GM19099 (cell line): ENCODE results near the gene EXOG.

Experiments used
- POLR2A ChIP-seq: IDR thresholded peaks from 3 replicates; pipeline ENCODE4 v1.6.1; 2011; ENCODE audit warnings: low read depth; ENCODE audit not compliant: insufficient read length; ENCODE audit errors: extremely low read depth

Gene EXOG

DNA sequence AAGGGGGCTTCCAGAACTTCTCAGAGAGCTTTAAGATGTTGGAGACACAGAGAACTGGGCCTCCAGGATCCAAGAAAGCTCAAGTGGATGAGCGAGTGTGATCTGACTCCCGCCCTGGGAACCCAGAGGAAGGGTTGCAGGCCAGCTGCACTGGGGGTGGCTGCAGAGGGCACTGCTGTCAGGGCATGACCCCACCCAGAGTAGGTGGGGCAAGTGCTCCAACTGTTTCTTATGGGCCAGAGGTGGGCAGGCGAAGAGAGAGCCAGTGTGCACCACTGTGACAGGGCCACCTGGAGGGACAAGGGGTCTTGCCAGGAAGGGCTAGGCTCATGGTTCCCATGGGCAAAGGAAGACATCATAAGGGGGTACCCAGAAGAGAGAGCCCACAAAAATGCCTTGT is 48.8 kb downstream of the EXOG start:
- TF ChIP-seq POLR2A, result no peak

DNA sequence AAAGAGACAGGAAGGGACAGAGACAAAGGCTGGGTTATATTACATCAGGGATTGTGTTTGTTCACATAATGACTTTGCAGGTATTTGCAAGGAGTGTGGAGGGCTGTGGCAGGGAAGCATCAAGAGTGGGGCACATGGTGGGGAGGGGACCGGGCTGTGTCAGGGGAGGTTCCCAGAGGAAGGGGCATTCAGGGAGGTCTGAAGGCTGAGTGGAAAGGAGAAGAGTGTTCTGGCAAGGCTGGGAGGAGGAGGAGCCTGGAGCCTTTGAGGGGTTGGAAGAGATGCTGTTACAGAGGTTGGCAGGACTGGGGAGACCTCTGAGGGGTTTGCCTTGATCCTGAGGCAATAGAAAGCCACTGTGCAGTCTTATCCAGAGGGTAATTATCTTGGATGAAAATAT is 49.4 kb downstream of the EXOG start:
- TF ChIP-seq POLR2A, result no peak

DNA sequence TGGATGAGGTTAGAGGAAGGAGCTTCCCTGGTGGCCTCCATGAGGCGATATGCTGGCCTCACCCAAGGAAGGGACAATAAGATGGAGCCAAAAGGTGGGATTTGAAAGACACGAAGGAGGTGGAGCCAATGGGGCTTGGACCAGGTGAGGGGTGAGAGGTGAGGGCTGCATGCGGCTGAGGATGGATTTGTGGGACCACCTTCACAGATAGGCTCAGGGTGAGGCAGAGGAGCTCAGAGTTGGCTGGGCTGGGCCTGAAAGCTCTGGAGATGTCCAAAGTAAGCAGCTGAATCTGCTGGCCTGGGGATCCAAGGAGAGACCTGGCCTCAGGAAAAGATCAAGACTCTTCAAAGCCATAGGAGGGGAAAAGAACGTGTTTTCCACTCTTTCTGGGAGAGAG is 49.8 kb downstream of the EXOG start:
- no peak for TF ChIP-seq POLR2A

DNA sequence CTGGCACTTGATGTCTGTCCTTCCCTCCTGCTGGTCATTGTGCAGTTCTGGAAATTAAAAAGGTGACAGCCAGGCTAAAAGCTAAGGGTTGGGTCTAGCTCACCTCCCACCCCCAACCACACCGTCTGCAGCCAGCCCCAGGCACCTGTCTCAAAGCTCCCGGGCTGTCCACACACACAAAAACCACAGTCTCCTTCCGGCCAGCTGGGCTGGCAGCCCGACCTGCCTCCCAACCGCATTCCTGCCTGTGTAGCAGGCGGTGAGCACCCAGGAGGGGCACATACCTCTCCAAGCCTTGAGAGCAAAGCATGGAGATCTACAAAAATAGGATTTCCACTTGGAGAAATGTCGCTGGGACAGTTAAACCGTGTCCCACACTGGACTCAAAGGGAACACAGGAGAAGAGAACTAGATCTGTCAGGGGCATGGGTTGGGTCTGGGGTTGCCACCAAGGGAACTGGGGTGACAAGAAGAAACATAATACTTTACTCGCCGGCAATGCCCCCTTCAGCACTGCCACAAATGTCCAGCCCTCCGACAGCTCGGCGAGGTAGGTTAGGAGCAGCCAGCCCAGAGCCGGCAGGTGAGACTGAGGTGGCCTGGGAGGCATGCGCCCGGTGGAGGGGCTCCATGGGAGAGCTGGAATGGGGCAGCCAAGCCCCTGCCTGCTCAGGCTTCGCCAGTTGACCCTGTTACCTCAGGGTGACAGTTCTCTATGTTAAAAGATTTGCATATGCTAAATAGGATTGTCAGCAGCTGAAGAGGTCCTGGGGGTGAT is 52.2 kb downstream of the EXOG start:
- no peak for TF ChIP-seq POLR2A

- TF ChIP-seq POLR2A, result no peak
Observed at GRCh38 chr3:38549082-38549481, 52.9 kb downstream of the EXOG start.

GRCh38 chr3:38549486-38549885 is 53.3 kb downstream of the EXOG start:
- TF ChIP-seq POLR2A, result no peak

DNA sequence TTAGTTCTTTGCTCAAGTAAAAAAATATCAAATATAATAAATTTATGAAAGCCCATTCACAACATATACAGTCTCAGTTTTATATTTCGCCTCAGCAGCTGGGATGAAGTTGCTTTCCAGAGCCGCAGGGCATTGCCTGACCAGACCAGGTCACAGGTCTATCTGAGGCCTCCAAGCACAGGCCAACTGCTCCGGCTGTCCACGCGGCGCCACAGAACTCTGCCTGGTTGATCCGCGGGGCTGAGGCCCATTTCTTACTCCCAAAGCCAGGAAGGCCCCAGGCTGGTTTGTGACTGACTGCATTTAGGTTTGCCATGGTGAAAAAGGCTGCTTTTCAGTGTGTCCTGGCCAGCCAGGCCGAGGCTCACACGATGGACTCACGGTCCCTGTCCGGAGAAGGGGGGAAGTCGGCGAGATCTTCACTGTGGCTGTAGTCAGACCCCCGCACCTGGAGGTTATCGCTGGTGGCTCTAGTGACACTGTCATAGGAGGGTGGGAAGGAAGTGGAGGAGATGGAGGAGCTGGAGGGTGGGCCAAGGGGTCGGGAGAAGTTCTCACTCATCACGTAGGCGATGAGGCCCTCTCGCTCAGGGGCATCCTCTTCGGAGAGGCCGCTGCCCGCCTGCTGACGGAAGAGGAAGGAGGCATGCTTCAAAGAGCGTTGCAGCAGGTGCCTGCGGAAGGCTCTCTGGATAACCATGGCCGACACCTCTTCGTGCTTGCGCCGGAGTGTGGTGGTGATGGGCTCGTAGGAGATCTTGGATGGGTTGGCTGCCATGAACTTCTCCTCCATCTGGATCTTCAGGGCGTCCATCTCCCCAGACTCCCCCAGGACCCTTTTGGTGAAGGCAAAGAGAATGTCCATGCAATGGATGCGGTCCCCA is 54.1 kb downstream of the EXOG start:
- TF ChIP-seq POLR2A, result no peak

DNA sequence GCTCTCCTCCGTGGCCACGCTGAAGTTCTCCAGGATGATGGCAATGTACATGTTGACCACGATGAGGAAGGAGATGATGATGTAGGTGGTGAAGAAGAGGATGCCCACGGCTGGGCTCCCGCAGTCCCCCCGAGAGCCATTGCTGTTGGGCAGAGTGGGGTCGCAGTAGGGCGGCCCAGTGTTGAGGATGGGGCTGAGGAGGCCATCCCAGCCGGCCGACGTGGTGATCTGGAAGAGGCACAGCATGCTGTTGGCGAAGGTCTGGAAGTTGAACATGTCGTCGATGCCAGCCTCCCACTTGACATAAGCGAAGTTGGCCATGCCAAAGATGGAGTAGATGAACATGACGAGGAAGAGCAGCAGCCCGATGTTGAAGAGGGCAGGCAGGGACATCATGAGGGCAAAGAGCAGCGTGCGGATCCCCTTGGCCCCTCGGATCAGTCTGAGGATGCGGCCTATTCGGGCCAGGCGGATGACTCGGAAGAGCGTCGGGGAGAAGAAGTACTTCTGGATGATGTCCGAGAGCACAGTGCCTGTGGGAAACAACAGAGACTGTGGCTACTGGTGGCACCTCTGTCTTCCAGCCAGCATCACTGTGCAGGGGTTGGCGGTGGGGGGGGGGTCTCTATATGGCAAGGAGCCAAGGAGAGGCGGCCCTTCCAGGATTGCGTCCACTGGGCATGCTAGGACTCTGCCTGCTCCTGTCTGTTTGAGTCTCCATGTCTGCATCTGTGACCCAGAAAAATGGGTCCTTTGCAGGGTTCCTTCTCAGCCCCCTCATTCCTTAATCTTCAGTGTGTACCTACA is 55.1 kb downstream of the EXOG start:
- TF ChIP-seq POLR2A, result no peak

DNA sequence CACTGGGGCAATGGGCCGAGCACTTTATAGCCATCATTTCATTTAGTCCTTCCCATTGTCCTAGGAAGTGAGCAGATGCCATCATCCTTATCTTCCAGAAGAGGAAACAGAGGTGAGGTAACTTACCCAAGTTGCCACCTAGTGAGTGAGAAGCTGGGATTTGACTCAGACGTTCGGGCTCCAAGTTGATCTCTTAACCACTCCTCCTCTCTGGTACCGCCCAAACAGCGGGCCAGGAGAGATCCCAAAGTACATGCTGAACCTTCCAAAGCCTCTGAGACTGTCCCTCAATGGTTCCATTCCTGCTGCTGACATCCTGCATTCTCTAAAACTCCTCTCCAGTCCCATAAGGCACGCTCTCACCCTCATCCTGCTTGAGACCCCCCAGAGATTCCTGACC is 56.2 kb downstream of the EXOG start:
- no peak for TF ChIP-seq POLR2A

- TF ChIP-seq POLR2A, result no peak
Observed at GRCh38 chr3:38553071-38553470, 56.9 kb downstream of the EXOG start.

DNA sequence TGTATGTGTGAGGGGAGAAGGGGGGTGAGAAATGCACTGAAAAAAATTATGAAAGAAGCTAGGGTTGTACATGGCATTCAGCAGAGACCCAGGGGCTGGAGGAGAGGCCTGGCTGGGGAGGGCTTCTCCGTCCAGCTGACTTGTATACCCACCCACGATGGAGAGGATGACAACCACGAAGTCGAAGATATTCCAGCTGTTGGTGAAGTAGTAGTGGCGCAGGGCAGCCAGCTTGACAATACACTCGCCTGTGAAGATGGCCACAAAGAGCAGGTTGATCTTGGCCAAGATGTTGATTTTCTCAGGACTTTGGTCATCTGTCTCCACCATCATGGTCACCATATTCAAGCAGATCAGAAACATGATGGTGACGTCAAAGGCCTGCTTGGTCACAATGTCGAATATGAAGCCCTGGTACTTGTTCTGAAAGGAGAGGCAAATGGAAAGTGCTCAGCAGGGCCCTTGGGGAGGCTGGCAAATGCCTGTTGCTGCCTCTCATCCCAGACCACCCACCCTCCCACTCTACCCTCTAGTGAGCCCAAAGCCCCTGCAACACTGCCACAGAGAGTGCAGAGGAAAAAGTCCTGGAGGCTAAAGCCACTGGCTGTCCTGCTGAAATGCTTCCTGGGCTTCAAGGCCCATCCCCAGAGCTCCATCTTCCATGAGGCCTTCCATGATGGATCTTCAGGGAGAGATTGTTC is 58.1 kb downstream of the EXOG start:
- TF ChIP-seq POLR2A, result no peak

- TF ChIP-seq POLR2A, result no peak
Observed at GRCh38 chr3:38555149-38555840, 59.2 kb downstream of the EXOG start.

GRCh38 chr3:38555926-38556325 is 59.8 kb downstream of the EXOG start:
- no peak for TF ChIP-seq POLR2A
